Neural cell (in vitro differentiated cells): ENCODE data around the gene MARK3. TPM values are rescaled to one million over a fixed set of nuclear protein-coding genes. Genes with fewer than 3 reads are reported as not detected.

ENCODE experiments used
- H2AFZ ChIP-seq: fragments of 200-600, 300-800 bp; sonication (generic), shearing (Covaris generic); 2 replicates; pipeline ENCODE4 v1.6.0; 2014; ENCODE audit warnings: low read depth, mild to moderate bottlenecking, antibody characterized with exemption, low read length, moderate library complexity
- H3F3A ChIP-seq: fragments of 200-600 bp; shearing (Covaris generic); 2 replicates; pipeline ENCODE4 v1.6.1; 2016; ENCODE audit warnings: mild to moderate bottlenecking, moderate library complexity, mixed read lengths, antibody characterized with exemption, low read length; ENCODE audit not compliant: insufficient read depth, poor library complexity, severe bottlenecking
- H3K27ac ChIP-seq: fragments of 200-600, 300-800 bp; sonication (generic), shearing (Covaris generic); 2 replicates; pipeline ENCODE4 v1.5.1; 2014; ENCODE audit warnings: mild to moderate bottlenecking, low read length, moderate library complexity
- H3K27me3 ChIP-seq: fragments of 300-800, 200-600 bp; sonication (generic), shearing (Covaris generic); 2 replicates; pipeline ENCODE4 v1.6.0; 2014; ENCODE audit warnings: mild to moderate bottlenecking, low read depth, low read length, moderate library complexity; ENCODE audit not compliant: insufficient read depth
- H3K36me3 ChIP-seq: fragments of 300-800, 200-600 bp; sonication (generic), shearing (Covaris generic); 2 replicates; pipeline ENCODE4 v1.5.1; 2014; ENCODE audit warnings: mild to moderate bottlenecking, antibody characterized with exemption, low read length, moderate library complexity; ENCODE audit not compliant: insufficient read depth
- H3K4me2 ChIP-seq: fragments of 300-800, 200-600 bp; sonication (generic), shearing (Covaris generic); 2 replicates; pipeline ENCODE4 v1.6.0; 2014; ENCODE audit warnings: mild to moderate bottlenecking, low read length
- H3K4me3 ChIP-seq: fragments of 300-800, 200-600 bp; sonication (generic), shearing (Covaris generic); 2 replicates; pipeline ENCODE4 v1.5.1; 2014; ENCODE audit warnings: mild to moderate bottlenecking, low read length, moderate library complexity
- H3K79me2 ChIP-seq: fragments of 200-600 bp; shearing (Covaris generic); replicated peaks from 2 replicates; pipeline ENCODE4 v1.6.0; 2014; ENCODE audit warnings: mild to moderate bottlenecking, low read length, moderate library complexity; ENCODE audit not compliant: insufficient read depth
- H3K9ac ChIP-seq: fragments of 300-800, 200-600 bp; sonication (generic), shearing (Covaris generic); 2 replicates; pipeline ENCODE4 v1.6.1; 2016; ENCODE audit warnings: mild to moderate bottlenecking, low read length, mixed read lengths
- H3K9me2 ChIP-seq: fragments of 200-600 bp; shearing (Covaris generic); 2 replicates; pipeline ENCODE4 v1.6.1; 2016; ENCODE audit warnings: mild to moderate bottlenecking, low read length, mixed read lengths; ENCODE audit not compliant: insufficient read depth
- H3K9me3 ChIP-seq: fragments of 200-600, 300-800 bp; sonication (generic), shearing (Covaris generic); 2 replicates; pipeline ENCODE4 v1.6.1; 2016; ENCODE audit warnings: mild to moderate bottlenecking, mixed run types, low read length, moderate library complexity, mixed read lengths
- H4K20me1 ChIP-seq: fragments of 200-600 bp; shearing (Covaris generic); 2 replicates; pipeline ENCODE4 v1.6.1; 2016; ENCODE audit warnings: mild to moderate bottlenecking, mixed run types; ENCODE audit not compliant: insufficient read depth
- CTCF ChIP-seq: fragments of 450-650 bp; IDR thresholded peaks from 2 replicates; pipeline ENCODE4 v1.5.1; 2014; ENCODE audit warnings: antibody characterized with exemption, mild to moderate bottlenecking, moderate library complexity; ENCODE audit not compliant: poor library complexity, severe bottlenecking
- EP300 ChIP-seq: fragments of 450-650 bp; conservative IDR thresholded peaks from 2 replicates; pipeline ENCODE4 v1.6.1; 2014; ENCODE audit warnings: antibody characterized with exemption, mild to moderate bottlenecking, moderate library complexity; ENCODE audit not compliant: poor library complexity, severe bottlenecking
- EZH2 ChIP-seq: fragments of 200-600, 300-800 bp; shearing (Covaris generic), sonication (generic); IDR thresholded peaks from 2 replicates; pipeline ENCODE4 v1.6.1; 2014; ENCODE audit warnings: antibody characterized with exemption, low read length, borderline replicate concordance, mild to moderate bottlenecking; ENCODE audit not compliant: insufficient read depth, poor library complexity, severe bottlenecking
- POLR2AphosphoS5 ChIP-seq: IDR thresholded peaks from 2 replicates; pipeline ENCODE4 v1.6.1; 2012
- REST ChIP-seq: IDR thresholded peaks from 2 replicates; pipeline ENCODE4 v1.6.1; 2012; ENCODE audit warnings: borderline replicate concordance
- SMC3 ChIP-seq: fragments of 450-650 bp; conservative IDR thresholded peaks from 2 replicates; pipeline ENCODE4 v1.6.1; 2014; ENCODE audit warnings: antibody characterized with exemption, mild to moderate bottlenecking, moderate library complexity; ENCODE audit not compliant: poor library complexity
- polyA plus RNA-seq: library from polyadenylated mRNA; depleted of rRNA; stranded (reverse); fragments of >200 nt; gene quantifications from 2 replicates; pipeline ENCODE4 v1.2.3, GENCODE V29; 2014

MARK3 gene
- polyA plus RNA-seq, 1 donor from 2014 or later, result 158 TPM

- Histone ChIP-seq H3F3A (no peaks in the 10 kb centered on the region), H3K4me2 (peak overlapping the region; percentile 69), H3K36me3 (no peaks in the 10 kb centered on the region), H3K27ac (peak overlapping the region; percentile 96), H4K20me1 (peaks cover 7% of the 10 kb centered on the region), H2AFZ (peak overlapping the region; percentile 99), H3K27me3 (no peaks in the 10 kb centered on the region), H3K79me2 (peaks cover 38% of the 10 kb centered on the region), H3K9me2 (no peaks in the 10 kb centered on the region), H3K9me3 (no peaks in the 10 kb centered on the region), H3K9ac (peak overlapping the region; percentile 98), H3K4me3 (peak overlapping the region; percentile 100)
- peak; percentile 35 for TF ChIP-seq SMC3
- no peak for TF ChIP-seq EP300
Observed at GRCh38 chr14:103384450-103385151, 614 bp upstream of the MARK3 start.

GRCh38 chr14:103385929-103386712 lies 906 bp downstream of the MARK3 start:
- Histone ChIP-seq H3K9ac (peak overlapping the region; percentile 98), H3K9me3 (no peaks in the 10 kb centered on the region), H3F3A (no peaks in the 10 kb centered on the region), H3K27me3 (no peaks in the 10 kb centered on the region), H3K9me2 (no peaks in the 10 kb centered on the region), H4K20me1 (peaks cover 7% of the 10 kb centered on the region), H3K27ac (peak overlapping the region; percentile 96), H3K79me2 (peaks cover 51% of the 10 kb centered on the region), H3K4me3 (peak overlapping the region; percentile 100), H2AFZ (peak overlapping the region; percentile 21), H3K4me2 (peak overlapping the region; percentile 90), H3K36me3 (no peaks in the 10 kb centered on the region)
- TF ChIP-seq SMC3, result no peak
- peak; percentile 35 for TF ChIP-seq POLR2AphosphoS5
- TF ChIP-seq CTCF, result no peak
- no peak for TF ChIP-seq EZH2
- TF ChIP-seq REST, result peak; percentile 23
